ENCODE results near the gene TMED4. TPM values are rescaled to one million over a fixed set of nuclear protein-coding genes. Genes with fewer than 3 reads are reported as not detected.

Gene TMED4
- total and polyA plus RNA-seq, 2 of the 13 experiments (the other 11 are each of a cell fraction or from before 2014, with no cell fraction given): 81.4 to 109 TPM

- no peak for TF ChIP-seq ZNF704 (CRISPR knock-in tag; IDR thresholded peaks at IDR 0.05; ENCODE audit: borderline replicate concordance)
- no peak for TF ChIP-seq ATF1 (CRISPR knock-in tag; IDR thresholded peaks at IDR 0.05)
- TF ChIP-seq ZNF703 (CRISPR knock-in tag; IDR thresholded peaks at IDR 0.05; ENCODE audit: borderline replicate concordance): no peak
- TF ChIP-seq NR2F1 (CRISPR knock-in tag; IDR thresholded peaks at IDR 0.05): no peak
- TF ChIP-seq TCF7 (IDR thresholded peaks at IDR 0.05; ENCODE audit: low read depth): no peak
- TF ChIP-seq NFIB (CRISPR knock-in tag; IDR thresholded peaks at IDR 0.05; ENCODE audit: borderline replicate concordance): no peak
- TF ChIP-seq ZFP41 (CRISPR knock-in tag; IDR thresholded peaks at IDR 0.05; ENCODE audit: borderline replicate concordance): no peak
- no peak for TF ChIP-seq ETV5 (CRISPR knock-in tag; IDR thresholded peaks at IDR 0.05; ENCODE audit: borderline replicate concordance)
- TF ChIP-seq ZNF253 (CRISPR knock-in tag; IDR thresholded peaks at IDR 0.05; ENCODE audit: borderline replicate concordance): no peak
- no peak for TF ChIP-seq SRSF9 (IDR thresholded peaks at IDR 0.05; ENCODE audit: borderline replicate concordance, insufficient read depth, low read depth, low read length, poor library complexity, severe bottlenecking)
- no peak for TF ChIP-seq HDAC1 (CRISPR knock-in tag; IDR thresholded peaks at IDR 0.05)
- no peak for TF ChIP-seq KLF12 (CRISPR knock-in tag; IDR thresholded peaks at IDR 0.05; ENCODE audit: borderline replicate concordance)
- TF ChIP-seq ZNF160 (CRISPR knock-in tag; IDR thresholded peaks at IDR 0.05): no peak
- no peak for TF ChIP-seq SATB2 (CRISPR knock-in tag; IDR thresholded peaks at IDR 0.05)
- TF ChIP-seq RARG (CRISPR knock-in tag; IDR thresholded peaks at IDR 0.05; ENCODE audit: low read depth): no peak
- peak; percentile 25; the same call in 1 of the 2 replicates for TF ChIP-seq FOXP4 (CRISPR knock-in tag; IDR thresholded peaks at IDR 0.05)
- no peak for TF ChIP-seq ZNF207 (IDR thresholded peaks at IDR 0.05; ENCODE audit: borderline replicate concordance)
- no peak for TF ChIP-seq THAP8 (CRISPR knock-in tag; IDR thresholded peaks at IDR 0.05; ENCODE audit: borderline replicate concordance)
- TF ChIP-seq KAT7 (CRISPR knock-in tag; IDR thresholded peaks at IDR 0.05; ENCODE audit: borderline replicate concordance): no peak
- no peak for TF ChIP-seq ZNF333 (CRISPR knock-in tag; IDR thresholded peaks at IDR 0.05; ENCODE audit: borderline replicate concordance)
- TF ChIP-seq RAD21 (CRISPR knock-in tag; IDR thresholded peaks at IDR 0.05): peak; percentile 88
- no peak for TF ChIP-seq SKIL (CRISPR knock-in tag; IDR thresholded peaks at IDR 0.05; ENCODE audit: borderline replicate concordance)
- TF ChIP-seq JUNB (CRISPR knock-in tag; IDR thresholded peaks at IDR 0.05; ENCODE audit: borderline replicate concordance): no peak
These were observed 16.8 kb downstream of the TMED4 start (continued) for GRCh38 chr7:44565097-44565794.
